Keratinocyte (primary cell): Measurements from ENCODE around the gene TMEM54. TPM values are rescaled to one million over a fixed set of nuclear protein-coding genes. Genes with fewer than 3 reads are reported as not detected.

ENCODE experiments used
- DNase-seq: peaks from one replicate; pipeline ENCODE4 v3.0.0-alpha.2; 2011; ENCODE audit warnings: low read depth, missing footprints, low spot score
- FAIRE-seq: peaks from 2 replicates; lab custom pipeline; 2011; peaks lifted over from hg19 to GRCh38; lab: Jason Lieb, UNC
- H2AFZ ChIP-seq: 2 replicates; pipeline ENCODE4 v1.6.0; 2012; ENCODE audit warnings: low read length, control low read depth, inconsistent platforms; ENCODE audit not compliant: control insufficient read depth
- H3K27ac ChIP-seq: 2 replicates; pipeline ENCODE4 v1.5.1; 2011; ENCODE audit warnings: low read length; ENCODE audit not compliant: control insufficient read depth, insufficient read depth
- H3K27me3 ChIP-seq: 3 replicates; pipeline ENCODE4 v1.6.0; 2011; ENCODE audit warnings: low read length; ENCODE audit not compliant: control insufficient read depth, insufficient read depth; ENCODE audit errors: extremely low read depth
- H3K36me3 ChIP-seq, 2 experiments: 2 replicates in 1 of 2; 3 replicates in 1 of 2; pipeline ENCODE4 v1.5.1; 2011; ENCODE audit warnings: low read length in 2 of 2, mild to moderate bottlenecking in 1 of 2; ENCODE audit not compliant: control insufficient read depth in 2 of 2, insufficient read depth in 2 of 2; ENCODE audit errors: extremely low read depth in 1 of 2
- H3K4me1 ChIP-seq: 3 replicates; pipeline ENCODE4 v1.5.1; 2011; ENCODE audit warnings: low read length; ENCODE audit not compliant: control insufficient read depth, insufficient read depth; ENCODE audit errors: extremely low read depth
- H3K4me2 ChIP-seq: 3 replicates; pipeline ENCODE4 v1.6.0; 2011; ENCODE audit warnings: low read depth, low read length; ENCODE audit not compliant: control insufficient read depth, insufficient read depth; ENCODE audit errors: extremely low read depth
- H3K4me3 ChIP-seq, 3 experiments: fragments of 200-600 bp in 1 of 3; sonication (generic) in 1 of 3; 2 replicates in 2 of 3; 3 replicates in 1 of 3; pipeline ENCODE4 v1.5.1; 2011 to 2016; ENCODE audit warnings: low read length in 3 of 3, mild to moderate bottlenecking in 3 of 3, control low read depth in 2 of 3, inconsistent platforms in 1 of 3, low read depth in 1 of 3, mixed read lengths in 1 of 3, mixed run types in 1 of 3, moderate library complexity in 1 of 3; ENCODE audit not compliant: control insufficient read depth in 2 of 3, insufficient read depth in 2 of 3; ENCODE audit errors: extremely low read depth in 1 of 3
- H3K79me2 ChIP-seq: 2 replicates; pipeline ENCODE4 v1.6.0; 2012; ENCODE audit warnings: low read length; ENCODE audit not compliant: control insufficient read depth, insufficient read depth
- H3K9ac ChIP-seq: 3 replicates; pipeline ENCODE4 v1.6.0; 2011; ENCODE audit warnings: low read length; ENCODE audit not compliant: control insufficient read depth, insufficient read depth; ENCODE audit errors: extremely low read depth
- H3K9me1 ChIP-seq: 3 replicates; pipeline ENCODE4 v1.6.0; 2011; ENCODE audit warnings: low read length; ENCODE audit not compliant: control insufficient read depth, insufficient read depth; ENCODE audit errors: extremely low read depth
- H3K9me3 ChIP-seq: 2 replicates; pipeline ENCODE4 v1.5.1; 2012; ENCODE audit warnings: low read depth, low read length; ENCODE audit not compliant: control insufficient read depth
- H4K20me1 ChIP-seq: 3 replicates; pipeline ENCODE4 v1.6.0; 2011; ENCODE audit warnings: low read length; ENCODE audit not compliant: control insufficient read depth, insufficient read depth; ENCODE audit errors: extremely low read depth
- CTCF ChIP-seq, 3 experiments: IDR thresholded peaks in 1 of 3; conservative IDR thresholded peaks in 1 of 3; optimal IDR thresholded peaks in 1 of 3; 2 replicates in 2 of 3; 3 replicates in 1 of 3; pipeline versions ENCODE3 to v1.5.1; 2011; ENCODE audit warnings: low read length in 3 of 3, mild to moderate bottlenecking in 3 of 3, moderate library complexity in 2 of 3, control low read depth in 1 of 3, inconsistent platforms in 1 of 3; ENCODE audit not compliant: insufficient read depth in 2 of 3; ENCODE audit errors: extremely low read depth in 1 of 3
- EZH2 ChIP-seq: IDR thresholded peaks from one replicate; pipeline ENCODE4 v1.6.1; 2012; ENCODE audit warnings: inconsistent platforms, mild to moderate bottlenecking, low read length, moderate library complexity
- dilution Hi-C: fragments of 300-500 bp; cut with MboI; formaldehyde crosslinking; loops from one replicate; pipeline ENCODE4 v1.7.0; 2020; ENCODE audit warnings: low sequenced_read_pairs; ENCODE audit not compliant: extremely low pct_ligation_motif_present
- polyA plus RNA-seq, 5 experiments: library from polyadenylated mRNA; depleted of rRNA in 3 of 5; stranded (reverse) in 3 of 5; stranded (forward) in 1 of 5; unstranded in 1 of 5; fragments of >200 nt; gene quantifications; 1 replicate in 1 of 5; 2 replicates in 3 of 5; 3 replicates in 1 of 5; pipeline versions ENCODE4 v1.2.1 to v1.2.3, GENCODE V29; 2011 to 2012; ENCODE audit warnings: missing spikeins in 2 of 5, low read depth in 1 of 5, low replicate concordance in 1 of 5

TMEM54 gene
- polyA plus RNA-seq, 1 donor (not counting 4 experiments of a cell fraction or from before 2014, with no cell fraction given) = 59.4 TPM

- Histone ChIP-seq H3K9me1 (no peaks in the 10 kb centered on the region), H3K4me3 (no peak overlapping the region), H3K27me3 (peaks cover 38% of the 10 kb centered on the region), H3K27ac (no peak overlapping the region), H3K9ac (no peak overlapping the region), H3K4me2 (no peak overlapping the region), H3K4me1 (no peaks in the 10 kb centered on the region), H3K36me3 (no peaks in the 10 kb centered on the region), H2AFZ (no peak overlapping the region), H3K9me3 (no peaks in the 10 kb centered on the region), H4K20me1 (peaks cover 4% of the 10 kb centered on the region), H3K79me2 (no peaks in the 10 kb centered on the region)
- TF ChIP-seq EZH2 = no peak
- TF ChIP-seq CTCF (optimal IDR thresholded peaks at IDR 0.05 in 1 of 3, IDR thresholded peaks at IDR 0.05 in 1 of 3, conservative IDR thresholded peaks at IDR 0.05 in 1 of 3; ENCODE audit: extremely low read depth in 1 of 3, insufficient read depth in 2 of 3, low read length in 3 of 3) = no peak
- dilution Hi-C loops = no loop called here
- DNase-seq (no peak), FAIRE-seq (no peak)
Measured at GRCh38 chr1:32884032-32884372, 17.2 kb downstream of the TMEM54 start.

- peaks cover 38% of the 10 kb centered on the region for H3K27me3 ChIP-seq
- no peaks in the 10 kb centered on the region for H3K4me1 ChIP-seq
- H3K36me3 ChIP-seq = no peaks in the 10 kb centered on the region
- H3K27ac ChIP-seq = no peak overlapping the region
- H3K4me3 ChIP-seq = no peak overlapping the region
- dilution Hi-C loops = no loop called here
- no peak overlapping the region for H3K9ac ChIP-seq
- DNase-seq = no peak
- no peak for FAIRE-seq
- no peaks in the 10 kb centered on the region for H3K9me1 ChIP-seq
- no peaks in the 10 kb centered on the region for H3K79me2 ChIP-seq
- no peak overlapping the region for H3K4me2 ChIP-seq
- no peak overlapping the region for H2AFZ ChIP-seq
- TF ChIP-seq EZH2 (no peak), CTCF (optimal IDR thresholded peaks at IDR 0.05 in 1 of 3, IDR thresholded peaks at IDR 0.05 in 1 of 3, conservative IDR thresholded peaks at IDR 0.05 in 1 of 3; ENCODE audit: extremely low read depth in 1 of 3, insufficient read depth in 2 of 3, low read length in 3 of 3) (no peak)
- H4K20me1 ChIP-seq = peaks cover 4% of the 10 kb centered on the region
- no peaks in the 10 kb centered on the region for H3K9me3 ChIP-seq
Measured at GRCh38 chr1:32883338-32884031, 17.7 kb downstream of the TMEM54 start.
